Esophagus muscularis mucosa (tissue), 4 donors: Measurements from ENCODE around the gene LTC4S. TPM values are rescaled to one million over a fixed set of nuclear protein-coding genes. Genes with fewer than 3 reads are reported as not detected.

Source experiments
- DNase-seq: peaks from one replicate; pipeline ENCODE4 v3.0.0-alpha.2; 2017; ENCODE audit errors: extremely low spot score
- H3K27ac ChIP-seq, 4 donors: fragments of 200-600 bp; sonication (generic); replicated peaks in 1 of 4; 1 replicate in 3 of 4; 2 replicates in 1 of 4; pipeline ENCODE4 v1.5.1; 2016 to 2019; ENCODE audit warnings: mild to moderate bottlenecking in 1 of 4
- H3K27me3 ChIP-seq, 4 donors: fragments of 200-600 bp; sonication (generic); one replicate each; pipeline versions ENCODE4 v1.5.1 to v1.6.0; 2016 to 2019
- H3K36me3 ChIP-seq, 4 donors: fragments of 200-600 bp; sonication (generic); one replicate each; pipeline ENCODE4 v1.5.1; 2016 to 2019
- H3K4me1 ChIP-seq, 4 donors: fragments of 200-600 bp; sonication (generic); one replicate each; pipeline ENCODE4 v1.5.1; 2016 to 2019
- H3K4me3 ChIP-seq, 4 donors: fragments of 200-600 bp; sonication (generic); 1 replicate in 2 of 4; 2 replicates in 2 of 4; pipeline ENCODE4 v1.5.1; 2016 to 2019; ENCODE audit warnings: mild to moderate bottlenecking in 4 of 4, moderate library complexity in 1 of 4
- H3K9me3 ChIP-seq, 4 donors: fragments of 200-600 bp; sonication (generic); 1 replicate in 3 of 4; 2 replicates in 1 of 4; pipeline ENCODE4 v1.5.1; 2016 to 2019
- EP300 ChIP-seq: sonication (generic); formaldehyde crosslinking; IDR thresholded peaks from one replicate; pipeline ENCODE4 v1.6.1; 2017; ENCODE audit warnings: antibody characterized with exemption
- POLR2A ChIP-seq: fragments of 450-650 bp; IDR thresholded peaks from one replicate; pipeline ENCODE4 v1.6.1; 2017; ENCODE audit warnings: antibody characterized with exemption, moderate library complexity, mild to moderate bottlenecking, low read depth
- POLR2AphosphoS5 ChIP-seq, 2 donors: sonication (generic); formaldehyde crosslinking; IDR thresholded peaks; one replicate each; pipeline ENCODE4 v1.6.1; 2017; ENCODE audit warnings: antibody characterized with exemption in 2 of 2
- WGBS: methylation state at CpG from one replicate; pipeline ENCODE4 v1.1.5; 2018; 5-methylcytosine and 5-hydroxymethylcytosine counted together
- intact Hi-C: fragments of 100-400 bp; cut with DNase I; formaldehyde crosslinking; loops from one replicate; pipeline ENCODE4 v1.15.1; 2023
- total RNA-seq, 4 donors: library from RNA; depleted of rRNA; stranded (reverse); fragments of >200 nt; gene quantifications; one replicate each; pipeline versions ENCODE4 v1.1.0 to v1.2.1, GENCODE V29; 2016
- TF ChIP-seq, protein P1 (sequence below), 3 experiments: fragments of 200-600 bp in 2 of 3; fragments of 450-650 bp in 1 of 3; sonication (generic) in 2 of 3; IDR thresholded peaks; one replicate each; pipeline ENCODE4 v1.5.1; 2017 to 2019; ENCODE audit warnings: antibody characterized with exemption in 3 of 3, mild to moderate bottlenecking in 2 of 3, moderate library complexity in 1 of 3

The LTC4S gene
- total RNA-seq, 4 donors from 2014 or later = 7.9 to 15.2 (median 12.8) TPM

DNA sequence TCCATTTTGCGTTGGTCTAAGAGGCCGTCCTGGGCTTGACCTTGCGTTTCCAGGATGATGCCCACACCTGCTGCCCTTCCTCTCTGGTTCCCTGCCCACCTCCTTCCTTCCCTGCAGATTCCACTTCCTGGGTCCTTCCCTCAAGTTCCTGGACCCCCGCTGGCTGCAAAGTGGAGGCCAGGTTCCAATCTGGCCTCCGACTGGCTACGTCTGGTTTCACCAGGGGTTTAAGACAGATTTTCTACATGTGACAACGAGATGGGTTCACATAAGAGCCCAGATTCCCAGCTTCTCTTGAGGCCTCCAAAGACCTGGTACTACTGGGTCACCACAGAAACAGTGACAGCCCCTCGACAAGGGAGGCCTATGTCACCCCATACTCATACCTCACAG is 10.8 kb downstream of the LTC4S start:
- Histone ChIP-seq H3K27me3 (no peaks in the 10 kb centered on the region), H3K36me3 (peaks cover 14 to 27% (median 21%) of the 10 kb centered on the region in 4 donors), H3K4me3 (peak overlapping the region in 2 of 4 donors; percentile 93 to 99), H3K27ac (peak overlapping the region in 1 of 4 donors; percentile 92), H3K4me1 (peaks cover 46 to 64% (median 56%) of the 10 kb centered on the region in 4 donors), H3K9me3 (no peaks in the 10 kb centered on the region)
- no peak for DNase-seq
- 82% methylated on average over 8 of the region's 8 CpGs for WGBS
- no peak for TF ChIP-seq POLR2AphosphoS5 (IDR thresholded peaks at IDR 0.05)
- TF ChIP-seq, protein P1, sequence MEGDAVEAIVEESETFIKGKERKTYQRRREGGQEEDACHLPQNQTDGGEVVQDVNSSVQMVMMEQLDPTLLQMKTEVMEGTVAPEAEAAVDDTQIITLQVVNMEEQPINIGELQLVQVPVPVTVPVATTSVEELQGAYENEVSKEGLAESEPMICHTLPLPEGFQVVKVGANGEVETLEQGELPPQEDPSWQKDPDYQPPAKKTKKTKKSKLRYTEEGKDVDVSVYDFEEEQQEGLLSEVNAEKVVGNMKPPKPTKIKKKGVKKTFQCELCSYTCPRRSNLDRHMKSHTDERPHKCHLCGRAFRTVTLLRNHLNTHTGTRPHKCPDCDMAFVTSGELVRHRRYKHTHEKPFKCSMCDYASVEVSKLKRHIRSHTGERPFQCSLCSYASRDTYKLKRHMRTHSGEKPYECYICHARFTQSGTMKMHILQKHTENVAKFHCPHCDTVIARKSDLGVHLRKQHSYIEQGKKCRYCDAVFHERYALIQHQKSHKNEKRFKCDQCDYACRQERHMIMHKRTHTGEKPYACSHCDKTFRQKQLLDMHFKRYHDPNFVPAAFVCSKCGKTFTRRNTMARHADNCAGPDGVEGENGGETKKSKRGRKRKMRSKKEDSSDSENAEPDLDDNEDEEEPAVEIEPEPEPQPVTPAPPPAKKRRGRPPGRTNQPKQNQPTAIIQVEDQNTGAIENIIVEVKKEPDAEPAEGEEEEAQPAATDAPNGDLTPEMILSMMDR (IDR thresholded peaks at IDR 0.05) = no peak
- no peak for TF ChIP-seq EP300
- TF ChIP-seq POLR2A = no peak
- intact Hi-C loops = no loop called here

DNA sequence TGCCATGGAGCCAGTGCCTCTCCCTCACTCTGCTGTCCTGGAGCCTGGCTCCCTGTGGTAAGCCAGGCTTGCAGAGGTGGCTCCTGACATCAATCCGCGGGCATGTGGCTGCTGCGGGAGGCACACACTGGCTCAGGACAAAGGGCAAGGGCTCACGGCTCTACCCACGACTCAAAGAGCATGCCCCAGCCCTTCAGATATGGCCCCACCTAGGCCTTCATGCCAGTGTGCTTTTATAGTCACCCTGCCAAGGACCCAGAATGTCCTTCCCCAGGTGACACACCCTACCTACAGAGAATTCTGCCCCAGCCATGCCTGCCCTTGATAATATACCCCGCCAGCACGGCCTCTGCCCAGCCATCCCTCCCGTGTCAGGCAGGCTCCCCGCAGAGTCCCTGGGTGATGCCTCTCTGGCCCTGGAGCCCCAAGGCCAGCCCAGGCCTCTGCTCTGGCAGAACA is 11.3 kb downstream of the LTC4S start:
- peak overlapping the region; percentile 92 to 99 (median 98) for H3K27ac ChIP-seq
- no peaks in the 10 kb centered on the region for H3K27me3 ChIP-seq
- no peak for DNase-seq
- WGBS = 65% methylated on average over 5 of the region's 9 CpGs
- intact Hi-C loops = loop anchor here (5.0 kb wide), 1 partner anchor 52 kb away; the partner anchor contains the start of gene MRNIP
- H3K36me3 ChIP-seq = peaks cover 9 to 22% (median 16%) of the 10 kb centered on the region in 4 donors
- no peaks in the 10 kb centered on the region for H3K9me3 ChIP-seq
- H3K4me1 ChIP-seq = peaks cover 46 to 64% (median 56%) of the 10 kb centered on the region in 4 donors
- TF ChIP-seq POLR2A = no peak
- H3K4me3 ChIP-seq = peak overlapping the region; percentile 76 to 99 (median 94)

DNA sequence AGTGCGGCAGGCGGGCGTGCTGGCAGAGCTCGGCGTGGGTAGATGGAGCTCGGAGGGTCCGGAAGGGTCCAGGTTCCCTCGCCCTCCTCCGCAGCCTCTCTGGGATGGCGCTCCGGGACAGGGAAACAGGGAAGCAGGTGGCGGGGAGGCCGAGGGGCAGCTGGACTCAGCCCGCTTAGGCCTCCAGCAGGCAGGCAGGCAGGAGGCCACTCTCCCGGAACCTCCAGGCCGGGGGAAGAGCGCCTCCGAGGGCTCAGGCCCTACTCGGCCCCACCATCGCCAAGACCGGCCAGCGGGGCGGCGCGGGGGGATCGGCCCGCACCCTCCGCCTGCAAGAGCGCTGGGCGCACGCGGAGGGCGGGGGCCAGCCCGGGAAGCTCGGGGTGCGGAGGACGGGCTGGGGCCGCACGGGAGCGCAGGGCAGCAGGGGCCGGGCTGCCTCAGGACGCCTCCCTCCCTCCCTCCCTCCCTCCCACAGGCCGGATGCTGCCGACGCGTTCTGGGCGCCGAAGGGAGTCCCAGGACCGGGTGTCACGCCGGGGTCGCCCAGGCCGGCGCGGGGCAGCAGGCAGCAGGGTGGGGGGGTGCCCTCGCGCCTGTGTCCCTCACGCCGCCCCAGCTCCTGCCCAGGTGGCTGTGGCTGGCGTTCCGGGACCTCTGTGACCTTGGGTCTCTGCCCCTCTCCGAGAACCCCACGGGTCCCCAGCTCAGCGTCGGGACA is 11.9 kb downstream of the LTC4S start:
- peaks cover 5 to 16% (median 10%) of the 10 kb centered on the region in 4 donors for H3K36me3 ChIP-seq
- peak; percentile 10 to 22 for TF ChIP-seq POLR2AphosphoS5 (IDR thresholded peaks at IDR 0.05)
- no peak for TF ChIP-seq EP300
- TF ChIP-seq, protein P1 (IDR thresholded peaks at IDR 0.05) = no peak
- peak; percentile 9 for TF ChIP-seq POLR2A
- H3K4me1 ChIP-seq = peaks cover 46 to 62% (median 55%) of the 10 kb centered on the region in 4 donors
- no peaks in the 10 kb centered on the region for H3K27me3 ChIP-seq
- peak overlapping the region; percentile 92 to 99 (median 98) for H3K27ac ChIP-seq
- H3K9me3 ChIP-seq = no peaks in the 10 kb centered on the region
- no peak for DNase-seq
- H3K4me3 ChIP-seq = peak overlapping the region; percentile 76 to 99 (median 94)
- intact Hi-C loops = loop anchor here (2.0 to 5.0 kb wide), 2 partner anchors 52 to 101 kb away; partner anchors contain the start of genes MRNIP and TBC1D9B
- 1% methylated on average over 20 of the region's 65 CpGs for WGBS

DNA sequence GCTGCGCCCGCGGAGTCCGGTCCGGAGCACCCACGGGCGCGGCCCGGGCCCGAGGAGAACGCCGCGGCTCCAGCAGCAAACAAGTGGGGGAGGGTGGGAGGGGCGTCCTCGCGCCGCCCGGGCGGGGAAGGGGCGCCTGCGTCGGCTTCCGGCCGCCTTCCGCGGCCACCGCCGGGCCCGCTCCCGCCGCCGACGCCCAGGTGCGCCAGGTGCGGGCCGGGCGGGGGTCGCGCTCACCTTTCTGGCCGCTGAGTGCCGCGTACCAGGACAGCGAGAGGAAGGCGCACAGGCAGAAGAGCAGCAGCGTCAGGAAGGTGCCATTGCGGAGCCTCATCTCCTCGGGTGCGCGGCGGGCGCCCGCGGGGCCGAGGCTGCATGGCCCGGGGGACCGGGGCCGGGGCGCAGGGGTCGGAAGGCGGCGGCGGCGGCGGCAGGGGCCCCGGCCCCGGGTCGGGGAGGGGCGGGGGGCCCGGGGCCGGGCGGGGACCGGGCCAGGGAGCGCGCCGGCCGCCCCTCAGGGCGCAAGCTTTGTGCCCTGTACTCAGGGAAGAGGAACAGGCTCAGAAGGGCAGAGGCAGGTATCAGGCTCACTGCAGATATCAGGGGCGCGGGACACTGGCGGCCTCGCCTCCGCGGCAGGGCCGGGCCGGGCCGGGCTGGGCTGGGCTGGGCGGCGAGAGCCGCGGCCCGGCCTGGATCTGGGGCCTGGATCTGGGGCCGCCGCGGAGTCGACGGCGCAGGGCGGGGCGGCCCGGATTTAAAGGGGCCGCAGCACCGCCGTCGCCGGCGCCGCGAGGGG is 12.7 kb downstream of the LTC4S start, which contains the start of gene MGAT4B:
TSS of gene MGAT4B (minus strand) at position 617 of the 799 bp plus-strand sequence. CDS start at position 334, 283 bp downstream.
- peak; percentile 35 to 43 for TF ChIP-seq POLR2AphosphoS5 (IDR thresholded peaks at IDR 0.05)
- TF ChIP-seq, protein P1 (IDR thresholded peaks at IDR 0.05) = no peak
- intact Hi-C loops = loop anchor here (2.0 to 5.0 kb wide), 2 partner anchors 51 to 100 kb away; partner anchors contain the start of genes MRNIP and TBC1D9B
- 0% methylated on average over 10 of the region's 108 CpGs for WGBS
- H3K27ac ChIP-seq = peak within 1 kb of the TSS; percentile 92 to 99 (median 98)
- H3K9me3 ChIP-seq = no peaks in the 10 kb centered on the region
- peak within 1 kb of the TSS; percentile 76 to 99 (median 94) for H3K4me3 ChIP-seq
- H3K27me3 ChIP-seq = no peaks in the 10 kb centered on the region
- peaks cover 45 to 54% (median 53%) of the 10 kb centered on the region in 4 donors for H3K4me1 ChIP-seq
- H3K36me3 ChIP-seq = peaks cover 0 to 8% (median 2%) of the 10 kb centered on the region in 4 donors
- no peak for DNase-seq
